NK-92 treated with Interleukin-12 subunit alpha and Interleukin-12 subunit beta, amount 100 ng/mL, for 24 hours (cell line): Measurements from ENCODE around the gene ZNF837.

ENCODE experiments used
- DNase-seq: peaks from one replicate; lab custom pipeline; 2025; lab: John Stamatoyannopoulos, UW

The ZNF837 gene

DNA sequence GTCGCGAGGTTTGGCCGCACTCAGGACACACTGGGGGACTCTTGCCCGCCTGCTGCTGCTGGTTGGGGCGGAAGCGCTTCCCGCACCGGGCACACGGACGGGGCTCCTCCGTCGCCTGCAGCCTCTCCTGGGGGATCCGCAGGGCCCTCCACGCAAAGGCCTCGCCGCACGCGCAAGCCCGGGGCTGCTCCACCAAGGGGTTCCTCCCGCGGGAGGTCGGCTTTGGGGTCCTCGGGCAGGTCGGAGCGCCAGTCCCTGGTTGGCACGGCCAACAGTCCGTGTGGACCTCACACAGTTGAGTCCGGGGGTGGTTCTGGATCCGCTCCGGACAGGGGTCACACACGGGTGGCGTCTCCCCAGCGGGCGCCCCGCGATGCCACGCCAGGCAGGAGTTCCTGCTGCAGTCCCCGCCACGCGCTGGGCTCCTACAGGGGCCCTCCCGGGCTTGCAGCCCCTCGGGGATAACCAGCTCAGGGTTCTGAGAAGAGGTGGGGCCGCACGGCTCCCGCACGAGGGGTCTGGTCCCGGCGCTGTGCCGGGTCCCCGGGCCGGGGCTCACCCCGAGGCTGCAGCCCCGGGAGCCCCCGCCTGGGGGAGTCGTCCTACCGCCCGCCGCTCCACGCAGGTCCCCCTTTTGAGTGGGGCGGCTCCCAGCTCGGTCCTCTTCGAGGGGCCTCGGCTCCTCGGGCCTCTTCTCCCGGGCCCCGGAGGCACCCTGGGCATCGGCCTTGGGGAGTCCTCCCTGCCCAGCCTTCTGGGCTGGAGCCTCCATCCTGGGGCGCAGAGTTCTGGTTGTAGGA lies 12.1 kb downstream of the ZNF837 start:
- no peak for DNase-seq

DNA sequence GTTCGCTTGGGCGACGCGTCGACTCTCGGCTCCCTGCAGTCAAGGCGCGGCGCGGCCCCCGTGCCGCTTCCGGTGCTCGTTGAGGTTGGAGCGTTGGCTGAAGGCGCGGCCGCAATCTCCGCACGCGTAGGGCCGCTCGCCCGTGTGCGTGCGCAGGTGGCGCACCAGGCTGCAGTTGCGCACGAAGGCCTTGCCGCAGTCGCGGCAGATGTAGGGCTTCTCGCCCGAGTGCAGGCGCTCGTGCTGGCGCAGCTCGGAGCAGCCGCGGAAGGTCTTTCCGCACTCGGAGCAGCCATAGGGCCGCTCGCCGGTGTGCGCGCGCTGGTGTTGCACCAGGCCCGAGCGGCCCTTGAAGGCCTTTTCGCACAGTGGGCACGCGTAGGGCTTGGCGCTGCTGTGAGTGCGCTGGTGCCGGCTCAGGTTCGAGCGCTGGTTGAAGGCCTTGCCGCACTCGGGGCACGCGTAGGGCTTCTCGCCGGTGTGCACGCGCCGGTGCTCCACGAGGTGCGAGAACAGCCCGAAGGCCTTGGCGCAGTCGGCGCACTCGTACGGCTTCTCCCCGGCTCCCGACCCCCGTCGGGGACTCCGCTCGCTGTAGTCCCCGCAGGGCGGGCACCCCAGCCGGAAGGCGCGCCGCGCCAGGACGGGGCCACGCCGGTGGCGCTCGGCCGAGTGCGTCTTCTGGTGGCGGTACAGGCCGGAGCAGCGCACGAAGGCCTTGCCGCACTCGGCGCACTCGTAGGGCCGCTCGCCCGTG lies 13.0 kb downstream of the ZNF837 start:
- DNase-seq, result no peak

DNA sequence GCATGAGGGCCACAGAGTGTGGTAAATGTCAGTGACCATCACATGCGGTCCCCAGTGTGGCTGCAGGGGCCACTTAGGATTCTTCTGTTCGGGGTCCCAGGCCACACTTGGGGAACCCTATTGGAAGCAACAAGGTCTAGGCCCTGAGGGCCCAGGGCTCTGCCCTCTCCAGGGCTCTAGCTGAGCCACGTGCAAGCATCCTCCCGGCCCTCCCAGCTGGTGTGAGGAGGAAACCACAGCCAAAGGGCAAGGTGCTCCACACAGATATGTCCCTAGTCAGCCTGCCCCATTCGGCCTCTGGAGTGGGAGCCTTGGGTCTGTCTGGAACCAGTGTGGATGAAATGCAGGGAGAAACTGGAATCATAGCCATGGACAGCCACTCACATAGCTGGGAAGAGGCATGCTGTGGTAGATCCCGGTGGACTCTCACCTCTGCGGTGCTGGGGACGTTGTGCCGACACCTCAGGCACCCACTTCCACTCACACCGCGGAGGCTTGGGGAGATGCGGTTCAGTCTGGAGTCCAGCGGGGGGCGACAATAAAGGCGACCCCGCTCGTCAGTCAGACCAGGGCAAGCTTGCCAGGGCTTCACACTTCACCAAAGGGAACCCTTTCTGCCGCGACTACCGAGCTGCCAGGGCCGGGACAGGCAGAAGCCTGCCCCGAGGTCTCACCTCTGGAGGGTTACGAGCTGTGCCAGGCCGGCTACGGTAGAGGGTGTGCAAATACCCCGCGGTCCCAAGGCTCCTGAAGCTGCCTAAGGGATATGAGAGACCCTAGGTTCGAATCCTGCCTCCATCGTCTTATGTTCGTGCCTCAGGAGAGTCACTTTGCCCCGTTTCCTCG lies 14.0 kb downstream of the ZNF837 start:
- no peak for DNase-seq

DNA sequence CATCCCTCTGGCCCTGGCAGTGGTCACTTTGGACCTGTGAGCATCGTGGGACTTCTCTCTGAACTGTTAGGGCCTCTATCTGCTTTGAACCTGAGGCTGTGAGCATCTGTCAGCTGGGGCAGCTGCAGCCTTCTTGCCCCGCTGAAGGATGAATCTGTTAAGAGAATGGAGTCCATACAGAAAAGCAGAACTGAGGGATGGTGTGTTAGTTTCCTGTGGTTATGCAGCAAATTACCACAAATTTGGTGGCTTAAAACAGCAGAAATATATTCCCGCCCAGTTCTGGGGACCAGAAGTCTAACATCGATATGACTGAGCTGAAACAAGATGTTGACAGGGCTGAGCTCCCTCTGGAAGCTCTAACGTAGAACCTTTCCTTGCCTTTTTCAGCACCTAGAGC lies 16.7 kb downstream of the ZNF837 start:
- no peak for DNase-seq

DNA sequence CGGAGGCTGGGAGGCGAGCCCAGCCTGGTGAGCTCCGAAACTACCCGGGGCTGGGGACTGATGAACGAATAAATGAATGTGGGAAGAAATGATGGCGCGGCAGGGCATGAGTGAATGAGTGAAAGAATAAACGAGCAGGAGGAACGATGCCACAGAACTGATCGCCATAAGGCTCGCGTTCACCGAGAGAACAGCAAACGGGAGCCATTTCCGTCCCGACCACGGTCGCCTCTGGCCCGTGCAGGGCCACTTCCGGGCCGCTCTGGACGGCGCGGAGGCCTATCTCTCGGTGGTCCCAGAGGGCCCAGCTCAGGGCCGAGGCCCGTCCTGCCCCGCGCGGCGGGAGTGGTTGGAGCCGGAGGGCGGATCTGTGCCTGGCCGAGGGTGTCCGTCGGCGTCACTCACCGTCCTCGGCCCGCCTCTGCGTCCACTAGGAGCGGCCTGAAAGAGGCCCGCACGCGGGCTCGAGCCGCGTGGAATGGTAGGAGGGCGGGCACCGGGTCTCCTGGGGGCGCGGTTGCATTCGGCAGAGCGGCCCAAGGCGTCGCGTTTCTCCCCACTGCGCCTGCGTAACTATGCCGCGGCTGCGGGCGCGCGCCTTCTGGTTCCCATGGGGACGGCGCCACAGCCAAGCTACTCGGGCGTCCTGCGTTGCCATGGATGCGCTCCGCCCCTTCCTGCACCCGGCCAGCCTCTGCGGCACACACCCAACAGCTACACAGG lies 18.4 kb downstream of the ZNF837 start, which contains the start of gene ZNF497:
ZNF497 (minus strand) TSS at position 480 of the 723 bp plus-strand sequence. CDS start 5,116 bp downstream, outside the sequence.
- peak; percentile 92 for DNase-seq

DNA sequence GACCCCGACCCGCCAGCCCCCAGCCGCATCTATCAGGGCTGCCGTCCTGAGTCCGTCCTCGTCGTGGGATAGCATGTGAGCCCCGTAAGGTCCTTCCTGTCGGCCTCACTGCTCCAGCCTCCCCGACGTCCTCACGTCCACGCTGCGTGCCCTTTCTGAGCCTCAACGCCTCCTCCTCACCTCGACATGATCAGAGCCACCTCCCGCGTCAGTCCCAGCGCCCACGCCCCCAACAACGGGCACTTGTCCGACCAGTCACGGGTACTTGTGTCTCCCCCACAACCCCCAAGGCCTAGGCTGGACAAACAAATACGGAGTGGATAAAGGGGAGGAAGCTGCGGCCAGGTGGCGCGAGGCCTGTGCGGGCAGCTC lies 18.9 kb downstream of the ZNF837 start:
- DNase-seq, result no peak

DNA sequence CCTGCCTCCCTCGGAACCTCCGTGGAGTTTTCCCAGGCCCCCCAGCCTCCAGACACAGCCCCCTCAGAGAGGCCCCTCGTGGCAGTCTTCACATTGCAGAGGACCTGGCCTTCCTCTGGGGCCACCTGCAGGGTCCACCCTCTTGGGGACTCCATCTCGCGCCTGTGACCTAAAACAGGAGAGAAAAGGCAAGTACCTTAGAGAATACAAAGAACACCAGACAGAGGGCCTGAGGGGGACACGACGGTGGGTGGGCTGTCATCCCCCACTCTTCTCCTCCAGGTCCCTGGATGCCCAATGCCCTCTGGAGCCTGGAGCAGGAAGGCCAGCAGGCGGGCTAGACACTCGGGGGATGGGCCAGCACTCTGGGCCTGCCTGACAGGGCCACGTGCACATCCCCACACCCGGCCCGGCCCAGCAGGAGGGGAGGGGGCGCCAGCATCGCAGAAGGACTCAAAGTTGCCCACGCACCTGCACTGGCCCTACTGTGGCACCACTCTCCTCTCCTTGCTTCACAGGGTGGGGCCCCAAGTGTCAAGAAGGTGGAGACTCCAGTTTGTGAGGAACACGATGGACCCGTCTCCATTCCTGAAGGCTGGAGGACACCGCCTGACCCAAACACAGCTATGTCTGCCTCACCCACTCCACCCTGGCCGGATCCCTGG lies 23.2 kb downstream of the ZNF837 start:
- no peak for DNase-seq

DNA sequence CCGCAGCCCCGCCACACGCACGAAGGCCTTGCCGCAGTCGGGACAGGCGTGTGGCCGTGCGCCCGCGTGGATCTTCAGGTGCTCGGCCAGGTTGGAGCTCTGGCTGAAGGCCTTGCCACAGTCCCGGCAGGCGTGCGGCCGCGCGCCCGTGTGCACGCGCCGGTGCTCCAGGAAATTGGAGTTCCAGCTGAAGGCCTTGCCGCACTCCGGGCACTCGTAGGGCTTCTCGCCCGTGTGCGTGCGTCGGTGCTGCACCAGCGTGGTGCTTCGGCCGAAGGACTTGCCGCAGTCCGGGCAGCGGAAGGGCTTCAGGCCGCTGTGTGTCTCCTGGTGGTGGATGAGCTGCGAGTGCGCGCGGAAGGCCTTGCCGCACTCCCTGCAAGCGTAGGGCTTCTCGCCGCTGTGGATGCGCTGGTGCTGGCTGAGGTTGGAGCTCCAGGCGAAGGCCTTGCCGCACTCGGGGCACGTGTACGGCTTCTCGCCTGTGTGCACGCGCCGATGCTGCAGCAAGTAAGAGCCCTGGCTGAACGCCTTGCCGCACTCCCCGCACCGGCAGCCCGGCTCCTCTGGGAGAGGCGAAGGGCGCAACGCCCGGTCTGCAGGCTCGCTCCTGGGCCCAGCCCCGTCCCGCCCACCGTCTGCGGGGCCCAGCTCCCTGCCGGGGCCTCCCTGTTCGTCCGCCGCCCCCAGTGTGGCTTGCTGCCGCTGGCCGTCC lies 23.9 kb downstream of the ZNF837 start:
- DNase-seq, result no peak

DNA sequence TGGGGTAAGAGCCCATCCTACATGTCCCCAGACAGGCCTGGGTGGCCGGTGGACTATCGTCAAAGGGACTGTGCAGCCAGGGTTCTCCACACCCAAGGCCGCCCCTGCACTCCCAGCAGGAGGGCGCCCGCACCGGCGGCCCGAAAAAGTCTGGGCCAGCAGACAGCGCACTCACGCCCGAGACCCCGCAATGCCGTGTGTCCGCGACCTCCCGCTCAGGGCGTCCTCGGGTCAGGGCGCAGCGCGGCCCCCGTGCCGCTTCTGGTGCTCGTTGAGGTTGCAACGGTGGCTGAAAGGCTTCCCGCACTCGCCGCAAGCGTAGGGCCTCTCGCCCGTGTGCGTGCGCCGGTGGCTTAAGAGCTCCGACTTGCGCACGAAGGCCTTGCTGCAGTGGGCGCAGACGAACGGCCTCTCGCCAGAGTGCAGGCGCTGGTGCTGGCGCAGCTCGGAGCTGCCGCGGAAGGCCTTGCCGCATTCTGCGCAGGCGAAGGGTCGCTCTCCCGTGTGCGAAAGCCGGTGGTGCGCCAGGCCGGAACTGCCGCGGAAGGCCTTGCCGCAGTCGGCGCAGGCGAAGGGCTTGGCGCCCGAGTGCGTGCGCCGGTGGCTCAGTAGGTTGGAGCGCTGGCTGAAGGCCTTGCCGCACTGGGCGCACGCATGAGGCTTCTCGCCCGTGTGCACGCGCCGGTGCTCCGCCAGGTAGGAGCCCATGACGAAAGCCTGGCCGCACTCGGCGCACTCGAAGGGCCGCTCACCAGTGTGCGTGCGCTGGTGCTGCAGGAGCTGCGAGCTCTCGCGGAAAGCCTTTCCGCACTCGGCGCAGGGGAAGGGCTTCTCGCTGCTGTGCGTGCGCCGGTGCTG lies 24.7 kb downstream of the ZNF837 start:
- DNase-seq, result no peak

DNA sequence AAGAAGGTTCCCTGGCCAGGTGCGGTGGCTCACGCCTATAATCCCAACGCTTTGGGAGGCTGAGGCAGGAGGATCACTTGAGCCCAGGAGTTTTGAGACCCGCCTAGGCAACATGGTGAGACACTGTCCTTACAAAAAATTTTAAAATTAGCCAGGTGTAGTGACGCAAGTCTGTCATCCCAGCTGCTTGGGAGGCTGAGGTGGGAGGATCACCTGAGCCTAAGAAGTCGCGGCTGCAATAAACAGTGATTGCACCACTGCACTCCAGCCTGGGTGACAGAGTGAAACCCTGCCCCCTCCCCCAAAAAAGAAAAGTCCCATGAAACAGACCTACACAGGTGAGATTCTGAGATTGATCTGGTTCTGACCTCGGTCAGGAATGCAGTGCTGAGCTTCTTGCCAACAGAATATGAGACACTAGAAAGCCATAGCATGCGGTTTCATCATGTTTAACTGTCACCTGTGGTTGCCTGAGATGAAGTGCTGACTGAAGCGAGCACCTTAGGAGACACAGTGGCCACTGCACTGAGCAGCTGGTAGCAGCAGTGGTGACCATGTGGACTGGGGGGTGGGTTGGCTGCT lies 25.5 kb downstream of the ZNF837 start:
- no peak for DNase-seq

DNA sequence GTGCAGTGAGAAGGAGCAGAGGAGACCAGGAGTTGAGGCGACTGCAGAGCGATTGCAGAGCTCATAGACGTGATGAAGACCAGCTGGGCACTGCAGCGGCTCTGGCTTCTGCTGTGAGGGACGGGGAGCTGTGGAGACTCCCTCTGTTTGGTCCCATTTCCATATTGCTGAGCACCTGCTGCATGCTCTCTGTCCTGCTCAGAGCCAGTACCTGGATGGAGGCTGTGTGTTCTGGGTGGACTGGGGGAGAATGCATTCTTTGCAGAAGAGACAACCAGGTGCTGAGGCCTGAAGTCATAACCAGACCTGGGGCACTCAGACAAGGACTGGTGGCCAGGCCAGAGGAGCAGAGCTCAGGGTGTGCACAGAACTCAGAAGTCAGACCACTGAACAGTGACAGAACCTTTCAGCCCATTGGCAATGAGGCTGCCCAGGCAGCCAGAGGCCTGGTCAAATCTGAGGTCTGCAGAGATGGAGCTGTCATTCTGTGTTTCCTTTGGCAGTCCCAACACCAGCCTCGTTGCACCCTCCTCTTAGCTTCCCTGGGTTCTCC lies 26.3 kb downstream of the ZNF837 start:
- no peak for DNase-seq

DNA sequence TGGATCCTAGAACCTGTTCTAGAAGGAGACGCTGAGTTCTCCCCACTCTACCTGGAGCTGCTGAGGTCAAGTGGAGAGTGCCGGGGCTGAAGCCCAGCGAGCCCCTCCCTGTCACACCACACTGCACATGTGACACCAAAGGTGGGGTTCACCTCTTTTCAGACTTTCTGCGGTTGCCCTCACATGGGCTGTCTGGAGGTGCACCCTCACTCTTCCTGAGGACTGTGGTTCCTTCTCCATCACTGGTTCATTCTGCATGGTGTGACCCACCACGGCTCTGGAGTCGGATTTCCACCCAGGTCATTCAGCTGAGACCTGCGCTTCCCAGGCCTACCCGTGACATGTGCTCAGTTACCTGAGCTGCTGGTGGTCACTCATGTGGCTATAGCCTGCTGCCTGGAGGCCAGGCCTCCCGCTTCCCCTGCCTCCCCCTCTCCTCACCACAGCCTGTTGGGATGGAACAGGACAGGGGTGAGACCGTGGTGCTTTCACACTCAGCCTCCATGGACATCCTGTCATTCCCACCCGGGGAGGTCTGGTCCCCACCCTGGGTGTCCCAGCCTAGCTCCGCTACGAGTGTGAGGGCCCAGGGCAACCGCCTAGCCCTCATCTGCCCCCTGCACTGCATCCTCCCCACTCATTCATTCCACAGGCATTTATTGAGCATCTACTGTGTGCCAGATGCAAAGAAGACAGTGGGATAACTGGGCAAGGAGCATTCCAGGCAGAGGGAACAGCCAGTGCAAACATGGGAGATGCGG lies 26.9 kb downstream of the ZNF837 start:
- no peak for DNase-seq

DNA sequence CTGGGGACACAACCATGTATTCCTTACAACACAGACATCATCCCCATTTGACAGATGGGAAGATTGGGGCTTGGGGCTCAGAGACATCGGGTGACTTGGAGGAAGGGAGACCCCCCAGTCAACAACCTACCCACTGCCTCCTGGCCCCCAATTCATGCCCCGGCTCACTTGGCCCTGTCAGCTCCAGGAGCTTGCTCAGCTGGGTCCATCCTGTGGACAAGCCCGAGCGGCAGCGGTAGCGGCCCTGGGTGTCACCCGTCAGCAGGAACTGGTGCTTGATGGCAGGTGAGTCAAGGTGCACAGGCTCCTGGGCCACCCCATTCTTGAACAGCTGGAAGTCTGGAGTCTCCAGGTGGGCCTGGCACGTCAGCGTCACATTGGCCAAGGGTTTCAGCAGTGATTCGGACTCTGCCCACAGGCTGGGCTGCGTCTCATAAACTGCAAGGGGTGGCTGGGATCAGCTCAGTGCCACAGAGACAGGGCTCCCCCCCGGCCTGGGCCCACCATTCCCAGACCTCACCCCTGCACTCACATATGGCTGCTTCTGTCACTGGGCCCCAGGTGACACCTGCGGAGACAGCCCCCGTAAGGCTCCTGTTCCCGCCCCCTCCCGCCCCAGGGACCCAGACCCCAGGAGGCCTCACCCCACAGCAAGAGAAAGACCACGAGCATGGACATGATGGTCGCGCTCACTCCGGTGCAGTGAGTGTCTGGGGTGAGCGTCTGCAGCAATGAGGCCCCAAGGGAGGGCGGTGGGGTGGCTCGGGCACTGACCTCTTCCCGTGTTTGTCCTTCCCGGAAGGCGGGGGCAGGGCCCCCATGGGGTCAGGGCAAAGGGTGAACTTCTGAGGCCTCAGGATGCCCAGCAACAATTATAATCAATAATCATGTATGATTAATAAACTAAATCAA lies 27.8 kb downstream of the ZNF837 start, which contains the start of gene A1BG:
A1BG (minus strand) TSS at position 733 of the 912 bp plus-strand sequence; CDS start at position 678, 55 bp downstream.
- DNase-seq, result no peak

DNA sequence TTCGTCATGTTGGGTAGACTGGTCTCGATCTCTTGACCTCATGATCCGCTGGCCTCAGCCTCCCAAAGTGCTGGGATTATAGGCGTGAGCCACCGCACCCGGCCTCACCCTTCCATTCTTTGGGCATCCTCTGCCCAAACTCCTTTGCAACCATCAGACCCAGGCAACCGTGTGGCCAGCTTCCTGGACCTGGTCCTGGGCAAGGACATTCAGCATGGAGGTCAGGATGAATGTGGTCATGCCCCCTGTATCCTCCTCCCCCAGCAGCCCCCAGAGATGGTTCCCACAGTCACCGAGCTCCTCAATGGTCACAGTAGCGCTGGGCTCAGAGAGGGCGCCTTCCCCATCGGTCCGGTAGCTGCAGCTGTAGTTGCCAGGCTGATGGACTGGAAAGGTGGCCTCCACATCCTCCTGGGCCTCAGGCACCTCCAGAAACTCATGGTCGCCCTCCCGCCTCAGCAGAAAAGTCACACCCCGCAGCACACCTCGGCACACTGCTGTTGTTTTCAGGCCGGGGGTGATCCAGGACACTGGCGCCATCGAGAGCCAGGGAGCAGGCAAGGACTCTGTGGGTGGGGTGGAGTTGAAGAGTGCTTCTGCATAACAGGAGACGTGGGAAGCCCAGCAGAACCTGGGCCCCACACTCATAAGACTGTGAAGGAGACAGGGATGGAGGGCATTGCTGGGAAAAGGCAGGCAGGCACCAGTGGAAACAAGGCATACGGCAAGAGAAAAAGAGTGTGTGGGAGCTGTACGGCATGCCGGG lies 28.7 kb downstream of the ZNF837 start:
- DNase-seq, result no peak

DNA sequence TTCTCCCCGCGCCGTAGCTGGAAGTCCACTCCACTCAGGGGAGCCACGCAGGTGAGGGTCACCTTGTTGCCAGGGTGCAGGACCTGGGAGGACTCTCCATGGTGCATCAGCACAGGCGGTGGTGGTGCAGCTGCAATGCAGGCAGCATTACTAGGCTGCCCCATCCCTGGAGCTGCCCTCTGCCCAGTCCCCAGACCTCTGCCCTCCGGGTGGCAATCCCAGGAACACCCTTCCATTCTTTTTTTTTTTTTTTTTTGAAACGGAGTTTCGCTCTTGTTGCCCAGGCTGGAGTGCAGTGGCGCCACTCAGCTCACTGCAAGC lies 29.3 kb downstream of the ZNF837 start:
- DNase-seq, result no peak

DNA sequence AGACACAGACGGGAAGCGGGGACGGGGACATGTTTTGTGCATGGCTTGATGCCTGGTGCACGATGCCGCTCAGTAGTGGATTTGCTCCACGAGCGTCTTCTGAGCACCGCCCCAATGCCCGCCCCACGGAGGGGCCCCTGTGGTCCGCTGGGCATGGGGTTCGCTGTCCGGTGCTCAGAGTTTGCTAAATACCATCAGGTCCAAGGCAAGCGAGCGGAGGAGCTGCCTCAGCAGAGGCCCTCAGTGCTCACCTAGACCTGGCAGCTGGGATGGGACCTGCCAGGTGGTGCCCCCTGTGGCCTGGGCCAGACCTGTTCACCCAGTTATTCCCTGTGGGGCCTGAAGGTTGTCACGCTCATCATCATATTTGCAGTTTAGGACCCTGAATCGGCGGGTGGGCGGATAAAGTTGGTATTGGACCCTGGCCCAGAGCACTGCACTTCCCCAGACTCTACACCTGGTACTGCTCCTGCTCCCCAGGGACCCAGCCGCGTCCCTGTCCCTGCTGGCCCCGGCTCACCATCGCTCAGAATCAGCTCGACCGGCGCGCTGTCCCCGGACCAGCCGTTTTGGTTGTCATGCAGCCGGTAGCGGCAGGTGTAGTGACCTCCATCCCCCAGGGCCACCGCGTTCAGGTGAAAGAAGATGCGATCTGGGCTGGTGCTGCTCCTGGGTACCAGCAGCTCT lies 29.8 kb downstream of the ZNF837 start:
- no peak for DNase-seq
